Mesenchymal stem cell (in vitro differentiated cells and primary cell): Measurements from ENCODE around the gene MARS1.

Source experiments
- DNase-seq: peaks from one replicate; pipeline ENCODE4 v3.0.0-alpha.2; 2013
- H2AFZ ChIP-seq: one replicate; pipeline ENCODE4 v1.6.1; 2013; ENCODE audit warnings: low read depth, mild to moderate bottlenecking, control low read depth, inconsistent platforms, low read length, moderate library complexity
- H2AK5ac ChIP-seq: 2 replicates; pipeline ENCODE4 v1.6.1; 2013; ENCODE audit warnings: low read length, moderate library complexity, mild to moderate bottlenecking, inconsistent platforms; ENCODE audit not compliant: severe bottlenecking
- H2BK120ac ChIP-seq: one replicate; pipeline ENCODE4 v1.6.1; 2013; ENCODE audit warnings: low read depth, mild to moderate bottlenecking, inconsistent platforms, low read length, moderate library complexity
- H2BK12ac ChIP-seq, 2 experiments: one replicate each; pipeline ENCODE4 v1.6.1; 2013; ENCODE audit warnings: inconsistent platforms in 2 of 2, low read length in 2 of 2, mild to moderate bottlenecking in 2 of 2, moderate library complexity in 2 of 2, control low read depth in 1 of 2
- H2BK15ac ChIP-seq: one replicate; pipeline ENCODE4 v1.6.1; 2013; ENCODE audit warnings: mild to moderate bottlenecking, low read depth, inconsistent platforms; ENCODE audit not compliant: poor library complexity, severe bottlenecking
- H2BK5ac ChIP-seq: 2 replicates; pipeline ENCODE4 v1.6.1; 2013; ENCODE audit warnings: low read depth, mild to moderate bottlenecking, low read length, control low read depth, inconsistent platforms; ENCODE audit not compliant: poor library complexity, severe bottlenecking
- H3K14ac ChIP-seq, 2 experiments: one replicate each; pipeline ENCODE4 v1.6.1; 2013; ENCODE audit warnings: inconsistent platforms in 2 of 2, low read length in 2 of 2, control low read depth in 1 of 2, mild to moderate bottlenecking in 1 of 2, moderate library complexity in 1 of 2
- H3K18ac ChIP-seq, 2 experiments: one replicate each; pipeline ENCODE4 v1.6.1; 2013; ENCODE audit warnings: inconsistent platforms in 2 of 2, low read length in 2 of 2, control low read depth in 1 of 2, low read depth in 1 of 2, mild to moderate bottlenecking in 1 of 2
- H3K23ac ChIP-seq, 2 experiments: one replicate each; pipeline ENCODE4 v1.6.1; 2013; ENCODE audit warnings: inconsistent platforms in 2 of 2, low read length in 2 of 2, mild to moderate bottlenecking in 2 of 2, moderate library complexity in 2 of 2, control low read depth in 1 of 2
- H3K27ac ChIP-seq: 2 replicates; pipeline ENCODE4 v1.5.1; 2013; ENCODE audit warnings: mild to moderate bottlenecking, moderate library complexity, low read length, control low read depth, inconsistent platforms; ENCODE audit not compliant: poor library complexity, severe bottlenecking
- H3K27me3 ChIP-seq, 2 experiments: 2 replicates each; pipeline versions ENCODE4 v1.6.1 to v1.7.0; 2013; ENCODE audit warnings: low read length in 2 of 2, mild to moderate bottlenecking in 2 of 2, moderate library complexity in 2 of 2, control low read depth in 1 of 2, inconsistent platforms in 1 of 2; ENCODE audit not compliant: control insufficient read depth in 1 of 2, insufficient read depth in 1 of 2
- H3K36me3 ChIP-seq, 2 experiments: 2 replicates each; pipeline versions ENCODE4 v1.6.1 to v1.7.0; 2013; ENCODE audit warnings: low read length in 2 of 2, control low read depth in 1 of 2, inconsistent platforms in 1 of 2, low read depth in 1 of 2, mild to moderate bottlenecking in 1 of 2; ENCODE audit not compliant: insufficient read depth in 2 of 2, control insufficient read depth in 1 of 2
- H3K4ac ChIP-seq, 2 experiments: one replicate each; pipeline ENCODE4 v1.6.1; 2013; ENCODE audit warnings: inconsistent platforms in 2 of 2, low read length in 2 of 2, mild to moderate bottlenecking in 2 of 2, moderate library complexity in 2 of 2, control low read depth in 1 of 2, low read depth in 1 of 2
- H3K4me1 ChIP-seq: 2 replicates; pipeline ENCODE4 v1.6.1; 2013; ENCODE audit warnings: low read depth, low read length, control low read depth; ENCODE audit not compliant: control insufficient read depth, insufficient read depth
- H3K4me2 ChIP-seq: 2 replicates; pipeline ENCODE4 v1.6.1; 2013; ENCODE audit warnings: low read length, mild to moderate bottlenecking, inconsistent platforms; ENCODE audit not compliant: poor library complexity, severe bottlenecking
- H3K4me3 ChIP-seq, 2 experiments: 2 replicates each; pipeline versions ENCODE4 v1.5.1 to v1.7.0; 2013; ENCODE audit warnings: low read length in 2 of 2, mild to moderate bottlenecking in 2 of 2, control low read depth in 1 of 2, low read depth in 1 of 2; ENCODE audit not compliant: insufficient read depth in 1 of 2
- H3K79me1 ChIP-seq: replicated peaks from 2 replicates; pipeline ENCODE4 v1.6.1; 2013; ENCODE audit warnings: mild to moderate bottlenecking, control low read depth, low read length, inconsistent platforms; ENCODE audit not compliant: poor library complexity, severe bottlenecking
- H3K9ac ChIP-seq: 2 replicates; pipeline ENCODE4 v1.7.0; 2013; ENCODE audit warnings: mild to moderate bottlenecking, low read length, moderate library complexity
- H3K9me3 ChIP-seq: 2 replicates; pipeline ENCODE4 v1.7.0; 2013; ENCODE audit warnings: mild to moderate bottlenecking, low read length; ENCODE audit not compliant: control insufficient read depth
- H4K8ac ChIP-seq: one replicate; pipeline ENCODE4 v1.6.1; 2013; ENCODE audit warnings: inconsistent platforms, mild to moderate bottlenecking, low read length, moderate library complexity
- H4K91ac ChIP-seq: one replicate; pipeline ENCODE4 v1.6.1; 2013; ENCODE audit warnings: mild to moderate bottlenecking, low read length, inconsistent platforms
- WGBS: methylation state at CpG from one replicate; pipeline ENCODE4 v1.1.7; 2013; ENCODE audit warnings: mixed read lengths; 5-methylcytosine and 5-hydroxymethylcytosine counted together

MARS1 gene

GRCh38 chr12:57467915-57468314 lies 20.0 kb upstream of the MARS1 start:
- H2BK15ac ChIP-seq = no peak overlapping the region
- no peak overlapping the region for H2AFZ ChIP-seq
- H3K79me1 ChIP-seq = no peaks in the 10 kb centered on the region
- no peaks in the 10 kb centered on the region for H3K9me3 ChIP-seq
- no peak overlapping the region for H2AK5ac ChIP-seq
- H3K4me2 ChIP-seq = no peak overlapping the region
- no peak overlapping the region for H2BK12ac ChIP-seq
- no peak overlapping the region for H3K4ac ChIP-seq
- WGBS = 86% methylated on average over 11 of the region's 11 CpGs
- H4K8ac ChIP-seq = no peak overlapping the region
- H3K9ac ChIP-seq = no peak overlapping the region
- DNase-seq = no peak
- H2BK5ac ChIP-seq = no peak overlapping the region
- no peaks in the 10 kb centered on the region for H3K36me3 ChIP-seq
- no peak overlapping the region for H3K18ac ChIP-seq
- H3K23ac ChIP-seq = no peak overlapping the region
- no peak overlapping the region for H3K14ac ChIP-seq
- no peaks in the 10 kb centered on the region for H3K4me1 ChIP-seq
- H3K27ac ChIP-seq = no peak overlapping the region
- peaks cover 70 to 91% of the 10 kb centered on the region in 2 experiments for H3K27me3 ChIP-seq
- H2BK120ac ChIP-seq = no peak overlapping the region
- no peak overlapping the region for H3K4me3 ChIP-seq
- no peak overlapping the region for H4K91ac ChIP-seq

- no peak for DNase-seq
- Histone ChIP-seq H3K18ac (no peak overlapping the region), H3K4me1 (no peaks in the 10 kb centered on the region), H3K9ac (no peak overlapping the region), H3K4me3 (no peak overlapping the region), H4K91ac (no peak overlapping the region), H3K9me3 (no peaks in the 10 kb centered on the region), H2AFZ (no peak overlapping the region), H2BK5ac (no peak overlapping the region), H2BK15ac (no peak overlapping the region), H3K23ac (peak overlapping the region in 1 of 2 experiments; percentile 64), H3K79me1 (no peaks in the 10 kb centered on the region), H3K36me3 (no peaks in the 10 kb centered on the region), H3K27me3 (peaks cover 84 to 95% of the 10 kb centered on the region in 2 experiments), H3K27ac (no peak overlapping the region), H2BK12ac (no peak overlapping the region), H3K4ac (no peak overlapping the region), H4K8ac (no peak overlapping the region), H2AK5ac (no peak overlapping the region), H2BK120ac (no peak overlapping the region), H3K4me2 (no peak overlapping the region), H3K14ac (no peak overlapping the region)
- 89% methylated on average over 10 of the region's 10 CpGs for WGBS
Observed at GRCh38 chr12:57469296-57470164, 18.3 kb upstream of the MARS1 start.

DNA sequence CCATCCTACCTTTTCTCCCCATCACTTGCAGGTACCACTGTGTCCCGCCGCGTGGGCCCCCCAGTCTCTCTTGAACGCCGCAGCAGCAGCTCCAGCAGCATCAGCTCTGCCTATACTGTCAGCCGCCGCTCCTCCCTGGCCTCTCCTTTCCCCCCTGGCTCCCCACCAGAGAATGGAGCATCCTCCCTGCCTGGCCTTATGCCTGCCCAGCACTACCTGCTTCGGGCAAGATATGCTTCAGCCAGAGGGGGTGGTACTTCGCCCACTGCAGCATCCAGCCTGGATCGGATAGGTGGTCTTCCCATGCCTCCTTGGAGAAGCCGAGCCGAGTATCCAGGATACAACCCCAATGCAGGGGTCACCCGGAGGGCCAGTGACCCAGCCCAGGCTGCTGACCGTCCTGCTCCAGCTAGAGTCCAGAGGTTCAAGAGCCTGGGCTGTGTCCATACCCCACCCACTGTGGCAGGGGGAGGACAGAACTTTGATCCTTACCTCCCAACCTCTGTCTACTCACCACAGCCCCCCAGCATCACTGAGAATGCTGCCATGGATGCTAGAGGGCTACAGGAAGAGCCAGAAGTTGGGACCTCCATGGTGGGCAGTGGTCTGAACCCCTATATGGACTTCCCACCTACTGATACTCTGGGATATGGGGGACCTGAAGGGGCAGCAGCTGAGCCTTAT lies 17.4 kb upstream of the MARS1 start:
- no peak overlapping the region for H4K8ac ChIP-seq
- no peak overlapping the region for H4K91ac ChIP-seq
- H2AFZ ChIP-seq = no peak overlapping the region
- DNase-seq = no peak
- no peak overlapping the region for H3K4me2 ChIP-seq
- no peak overlapping the region for H3K27ac ChIP-seq
- no peak overlapping the region for H2BK120ac ChIP-seq
- H3K9me3 ChIP-seq = no peaks in the 10 kb centered on the region
- H3K4me3 ChIP-seq = no peak overlapping the region
- H2BK12ac ChIP-seq = no peak overlapping the region
- H2AK5ac ChIP-seq = no peak overlapping the region
- H3K27me3 ChIP-seq = peaks cover 84 to 95% of the 10 kb centered on the region in 2 experiments
- H3K4ac ChIP-seq = no peak overlapping the region
- peaks cover 4% of the 10 kb centered on the region for H3K4me1 ChIP-seq
- no peak overlapping the region for H2BK5ac ChIP-seq
- WGBS = 90% methylated on average over 14 of the region's 14 CpGs
- H3K14ac ChIP-seq = no peak overlapping the region
- no peaks in the 10 kb centered on the region for H3K36me3 ChIP-seq
- no peak overlapping the region for H2BK15ac ChIP-seq
- no peak overlapping the region for H3K9ac ChIP-seq
- no peak overlapping the region for H3K23ac ChIP-seq
- no peak overlapping the region for H3K18ac ChIP-seq
- no peaks in the 10 kb centered on the region for H3K79me1 ChIP-seq

- Histone ChIP-seq H3K4me2 (no peak overlapping the region), H3K4me1 (peaks cover 11% of the 10 kb centered on the region), H2BK12ac (no peak overlapping the region), H3K27ac (no peak overlapping the region), H3K27me3 (peaks cover 84 to 95% of the 10 kb centered on the region in 2 experiments), H2AK5ac (no peak overlapping the region), H4K91ac (no peak overlapping the region), H2BK120ac (no peak overlapping the region), H2AFZ (no peak overlapping the region), H2BK15ac (no peak overlapping the region), H3K4me3 (no peak overlapping the region), H2BK5ac (no peak overlapping the region), H3K23ac (no peak overlapping the region), H3K14ac (no peak overlapping the region), H3K36me3 (no peaks in the 10 kb centered on the region), H3K18ac (no peak overlapping the region), H3K79me1 (no peaks in the 10 kb centered on the region), H3K4ac (no peak overlapping the region), H4K8ac (no peak overlapping the region), H3K9ac (no peak overlapping the region), H3K9me3 (no peaks in the 10 kb centered on the region)
- WGBS = 86% methylated on average over 3 of the region's 4 CpGs
- DNase-seq = no peak
Observed at GRCh38 chr12:57470970-57471656, 16.8 kb upstream of the MARS1 start.
